Measurements from ENCODE around the gene CEACAM16.

- no peak for TF ChIP-seq CTCF (IDR thresholded peaks at IDR 0.05)
- TF ChIP-seq POLR2A (IDR thresholded peaks at IDR 0.05) = no peak
Observed at GRCh38 chr19:44752123-44752815, 53.3 kb downstream of the CEACAM16 start.

All from Peyer's patch (tissue), 4 donors.